HCT116 (cell line): ENCODE data around the gene C6orf132. TPM values are rescaled to one million over a fixed set of nuclear protein-coding genes. Genes with fewer than 3 reads are reported as not detected.
"Not testable (repeated sequence)": the region's sequence is repeated elsewhere in the genome, so short reads cannot be mapped to it uniquely, and the experiment has no call there.

ENCODE experiments used
- ATAC-seq: fragments of 200-7000 bp; cut with Tn5 transposase; 2 replicates; pipeline ENCODE4 v1.9.1; 2020; ENCODE audit warnings: mild to moderate bottlenecking, moderate library complexity
- BruUV-seq: library from RNA; stranded (reverse); fragments of 400-500 nt; replicated peaks from 2 replicates; lab custom pipeline; 2021; lab: Mats Ljungman, UMichigan
- CTCF ChIA-PET: fragments of 300-600 bp; sonication (Branson Sonifier 250); formaldehyde crosslinking; loops from one replicate; lab custom pipeline; 2021; ENCODE audit warnings: antibody characterized with exemption; lab: Charles Lee
- POLR2A ChIA-PET: fragments of 300-600, 350-600 bp; sonication (Branson Sonifier 250); formaldehyde crosslinking; loops from one replicate; lab custom pipeline; 2021; ENCODE audit warnings: antibody characterized with exemption; lab: Charles Lee
- RAD21 ChIA-PET, 2 experiments: fragments of 300-600 bp; sonication (Branson Sonifier 250); formaldehyde crosslinking; loops; one replicate each; lab custom pipeline; 2023; ENCODE audit warnings: low total read pairs in 2 of 2; ENCODE audit not compliant: uncharacterized antibody in 2 of 2, unreplicated experiment in 2 of 2, low non-redundant PET in 1 of 2; lab: Charles Lee
- DNase-seq: peaks from one replicate; pipeline ENCODE4 v3.0.0-alpha.2; 2010; ENCODE audit warnings: low read depth, low spot score
- H2AFZ ChIP-seq: fragments of 200-600 bp; shearing (Covaris generic), sonication (generic); 2 replicates; pipeline ENCODE4 v1.6.1; 2017; ENCODE audit warnings: low read depth, mixed run types, mixed read lengths, antibody characterized with exemption, low read length; ENCODE audit not compliant: poor library complexity, severe bottlenecking
- H3K27ac ChIP-seq: 2 replicates; pipeline ENCODE4 v1.5.1; 2012; ENCODE audit warnings: low read depth, low read length
- H3K27me3 ChIP-seq: fragments of 200-600 bp; sonication (generic); 2 replicates; pipeline ENCODE4 v1.6.1; 2016; ENCODE audit warnings: mixed run types, low read length, mixed read lengths; ENCODE audit not compliant: insufficient read depth
- H3K36me3 ChIP-seq, 2 experiments: fragments of 200-500 bp in 1 of 2; fragments of 200-600 bp in 1 of 2; sonication (Bioruptor generic) in 1 of 2; sonication (generic) in 1 of 2; 2 replicates each; pipeline versions ENCODE4 v1.5.1 to v1.6.1; 2014 to 2016; ENCODE audit warnings: low read length in 2 of 2, inconsistent platforms in 1 of 2, mixed read lengths in 1 of 2, mixed run types in 1 of 2; ENCODE audit not compliant: insufficient read depth in 2 of 2, control insufficient read depth in 1 of 2
- H3K4me1 ChIP-seq, 2 experiments: fragments of 200-600 bp in 1 of 2; sonication (generic) in 1 of 2; 2 replicates each; pipeline versions ENCODE4 v1.5.1 to v1.6.1; 2012 to 2017; ENCODE audit warnings: low read length in 2 of 2, inconsistent platforms in 1 of 2, mild to moderate bottlenecking in 1 of 2, mixed read lengths in 1 of 2, mixed run types in 1 of 2, moderate library complexity in 1 of 2; ENCODE audit not compliant: insufficient read depth in 2 of 2, control insufficient read depth in 1 of 2
- H3K4me2 ChIP-seq: fragments of 200-600 bp; sonication (generic); 2 replicates; pipeline ENCODE4 v1.6.1; 2017; ENCODE audit warnings: mixed run types, low read length, mixed read lengths
- H3K4me3 ChIP-seq, 2 experiments: fragments of 200-600 bp in 1 of 2; sonication (generic) in 1 of 2; replicated peaks in 1 of 2; 2 replicates each; pipeline ENCODE4 v1.5.1; 2011 to 2016; ENCODE audit warnings: low read length in 2 of 2, control low read depth in 1 of 2, low read depth in 1 of 2, mild to moderate bottlenecking in 1 of 2, mixed read lengths in 1 of 2, mixed run types in 1 of 2
- H3K79me2 ChIP-seq: fragments of 200-600 bp; sonication (generic); 2 replicates; pipeline ENCODE4 v1.6.1; 2017; ENCODE audit warnings: mild to moderate bottlenecking, mixed run types, low read length, moderate library complexity, mixed read lengths; ENCODE audit not compliant: insufficient read depth
- H3K9ac ChIP-seq: fragments of 200-600 bp; sonication (generic); 2 replicates; pipeline ENCODE4 v1.6.1; 2016; ENCODE audit warnings: low read length, mixed read lengths
- H3K9me2 ChIP-seq: fragments of 200-600 bp; sonication (generic), shearing (Covaris generic); 2 replicates; pipeline ENCODE4 v1.6.1; 2017; ENCODE audit warnings: mixed run types, mild to moderate bottlenecking, moderate library complexity; ENCODE audit not compliant: insufficient read depth
- H3K9me3 ChIP-seq, 2 experiments: fragments of 200-500 bp in 1 of 2; fragments of 200-600 bp in 1 of 2; sonication (Bioruptor generic) in 1 of 2; sonication (generic) in 1 of 2; 2 replicates each; pipeline ENCODE4 v1.6.1; 2014 to 2017; ENCODE audit warnings: low read length in 2 of 2, mixed read lengths in 2 of 2, inconsistent platforms in 1 of 2, low read depth in 1 of 2, mild to moderate bottlenecking in 1 of 2, mixed run types in 1 of 2, moderate library complexity in 1 of 2; ENCODE audit not compliant: control insufficient read depth in 1 of 2, insufficient read depth in 1 of 2
- H4K20me1 ChIP-seq: fragments of 200-600 bp; sonication (generic), shearing (Covaris generic); 2 replicates; pipeline ENCODE4 v1.6.1; 2017; ENCODE audit warnings: mixed run types, mild to moderate bottlenecking, moderate library complexity; ENCODE audit not compliant: insufficient read depth
- EZH2phosphoT487 ChIP-seq: fragments of 200-600 bp; IDR thresholded peaks from 2 replicates; pipeline ENCODE4 v1.6.1; 2018; ENCODE audit warnings: antibody characterized with exemption, borderline replicate concordance
- RAD21 ChIP-seq: IDR thresholded peaks from 2 replicates; pipeline ENCODE4 v1.6.1; 2012; ENCODE audit warnings: low read depth, mild to moderate bottlenecking
- SIN3A ChIP-seq: IDR thresholded peaks from 2 replicates; pipeline ENCODE4 v1.6.1; 2012; ENCODE audit warnings: low read depth
- SRF ChIP-seq: IDR thresholded peaks from 2 replicates; pipeline ENCODE4 v1.6.1; 2012; ENCODE audit warnings: low read depth
- ZFX ChIP-seq: fragments of 450-650 bp; IDR thresholded peaks from 2 replicates; pipeline ENCODE4 v1.6.1; 2017
- intact Hi-C: fragments of 100-400 bp; cut with micrococcal nuclease; formaldehyde crosslinking; loops from 2 replicates; pipeline ENCODE4 v1.10.0; 2022
- total RNA-seq: library from RNA; stranded (reverse); gene quantifications from one replicate; pipeline ENCODE4 v1.2.1, GENCODE V29; 2021; ENCODE audit not compliant: unreplicated experiment
- TF ChIP-seq, protein P1 (sequence below): IDR thresholded peaks from 2 replicates; pipeline ENCODE4 v1.6.1; 2012

Gene C6orf132
- total RNA-seq, 1 experiment from 2014 or later, result 18.9 TPM

GRCh38 chr6:42171813-42172581 is 29.6 kb upstream of the C6orf132 start (continued):
- TF ChIP-seq, protein P1, sequence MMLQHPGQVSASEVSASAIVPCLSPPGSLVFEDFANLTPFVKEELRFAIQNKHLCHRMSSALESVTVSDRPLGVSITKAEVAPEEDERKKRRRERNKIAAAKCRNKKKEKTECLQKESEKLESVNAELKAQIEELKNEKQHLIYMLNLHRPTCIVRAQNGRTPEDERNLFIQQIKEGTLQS, result no peak
- no peak for TF ChIP-seq SRF

DNA sequence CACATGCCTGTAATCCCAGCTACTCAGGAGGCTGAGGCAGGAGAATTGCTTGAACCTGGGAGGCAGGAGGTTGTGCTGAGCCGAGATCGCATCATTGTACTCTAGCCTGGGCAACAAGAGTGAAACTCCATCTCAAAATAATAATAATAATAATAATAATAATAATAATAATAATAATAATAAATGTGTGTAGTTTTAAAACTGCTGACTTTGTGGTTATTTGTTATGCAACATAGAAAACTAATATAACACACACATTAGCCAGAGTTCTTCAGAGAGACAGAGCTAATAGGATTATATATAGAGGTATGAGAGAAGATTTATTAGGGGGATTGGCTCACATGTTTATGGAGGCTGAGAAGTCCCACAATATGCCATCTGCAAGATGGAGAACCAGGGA is 27.4 kb upstream of the C6orf132 start:
- H3K36me3 ChIP-seq, H3K4me2 ChIP-seq, H2AFZ ChIP-seq, H3K4me3 ChIP-seq, H3K27ac ChIP-seq, H4K20me1 ChIP-seq, RAD21 ChIA-PET, POLR2A ChIA-PET, H3K27me3 ChIP-seq, H3K9ac ChIP-seq, ATAC-seq, H3K79me2 ChIP-seq, DNase-seq, H3K9me2 ChIP-seq, H3K9me3 ChIP-seq, BruUV-seq: not testable (repeated sequence)
- CTCF ChIA-PET, result interaction anchor here (0.7 kb wide), 1 partner anchor 96 kb away, joined by 3 read pairs; no protein-coding TSS in a partner anchor
- intact Hi-C loops, result loop anchor here (10.0 kb wide), 1 partner anchor 385 kb away; the partner anchor contains the start of genes PRICKLE4 and TOMM6
- peaks cover 3 to 13% of the 10 kb centered on the region in 2 experiments; a peak in 3 of 4 replicates for H3K4me1 ChIP-seq

- POLR2A ChIA-PET, result no interaction called here
- no peak for ATAC-seq
- H3K27ac ChIP-seq, result no peak overlapping the region
- intact Hi-C loops, result loop anchor here (10.0 kb wide), 1 partner anchor 384 kb away; the partner anchor contains the start of genes PRICKLE4 and TOMM6
- no TSS peak for BruUV-seq
- no peaks in the 10 kb centered on the region for H3K9me2 ChIP-seq
- no peaks in the 10 kb centered on the region for H3K9me3 ChIP-seq
- no peak overlapping the region for H3K4me3 ChIP-seq
- H3K4me1 ChIP-seq, result peaks cover 3 to 13% of the 10 kb centered on the region in 2 experiments; a peak in 3 of 4 replicates
- no peaks in the 10 kb centered on the region for H3K36me3 ChIP-seq
- no peaks in the 10 kb centered on the region for H3K27me3 ChIP-seq
- no peaks in the 10 kb centered on the region for H3K79me2 ChIP-seq
- no peaks in the 10 kb centered on the region for H4K20me1 ChIP-seq
- CTCF ChIA-PET, result interaction anchor here (1.3 kb wide), 1 partner anchor 401 kb away, joined by 3 read pairs; no protein-coding TSS in a partner anchor
- no peak for DNase-seq
- H2AFZ ChIP-seq, result no peak overlapping the region
- peak; percentile 58 for TF ChIP-seq RAD21
- no peak for TF ChIP-seq ZFX
- TF ChIP-seq SIN3A, result no peak
- TF ChIP-seq EZH2phosphoT487, result no peak
- RAD21 ChIA-PET, result interaction anchor here in 1 of 2 experiments (1.0 kb wide), 1 partner anchor 46 kb away, joined by 4 read pairs; no protein-coding TSS in a partner anchor
- H3K9ac ChIP-seq, result no peak overlapping the region
- no peak overlapping the region for H3K4me2 ChIP-seq
Measured at GRCh38 chr6:42168650-42169049, 26.2 kb upstream of the C6orf132 start.
